ENCODE data around the gene AKAP13. TPM values are rescaled to one million over a fixed set of nuclear protein-coding genes. Genes with fewer than 3 reads are reported as not detected.
"Not testable (repeated sequence)": the region's sequence is repeated elsewhere in the genome, so short reads cannot be mapped to it uniquely, and the experiment has no call there.

Gene AKAP13
- total RNA-seq, 1 donor from 2014 or later: 184 TPM

DNA sequence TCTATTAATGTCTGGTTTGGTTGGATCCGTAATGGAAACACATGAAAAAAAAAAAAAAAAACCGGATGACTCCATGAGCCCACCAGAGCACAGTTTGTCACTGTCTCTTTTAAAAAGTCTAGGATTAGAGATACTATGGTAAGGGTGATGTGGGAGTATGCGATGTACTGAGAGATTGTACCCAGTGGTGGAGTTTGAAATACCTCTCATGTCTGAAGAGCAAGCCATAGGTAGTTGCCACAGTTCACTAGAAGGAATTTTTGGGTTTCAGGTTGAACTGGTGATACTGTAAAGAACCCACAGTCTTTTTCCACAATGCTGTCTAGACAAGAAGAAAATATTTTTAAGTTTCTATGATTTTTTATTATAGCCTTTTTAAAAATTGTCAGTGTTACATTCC lies 281.5 kb downstream of the AKAP13 start:
- no peak for DNase-seq (ENCODE audit: low spot score)

DNA sequence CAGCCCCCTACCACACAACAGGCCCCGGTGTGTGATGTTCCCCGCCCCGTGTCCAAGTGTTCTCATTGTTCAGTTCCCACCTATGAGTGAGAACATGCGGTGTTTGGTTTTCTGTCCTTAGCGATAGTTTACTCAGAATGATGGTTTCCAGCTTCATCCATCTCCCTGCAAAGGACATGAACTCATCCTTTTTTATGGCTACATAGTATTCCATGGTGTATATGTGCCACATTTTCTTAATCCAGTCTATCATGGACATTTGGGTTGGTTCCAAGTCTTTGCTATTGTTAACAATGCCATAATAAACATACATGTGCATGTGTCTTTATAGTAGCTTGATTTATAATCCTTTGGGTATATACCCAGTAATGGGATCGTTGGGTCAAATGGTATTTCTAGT lies 285.3 kb downstream of the AKAP13 start:
- DNase-seq (ENCODE audit: low spot score): not testable (repeated sequence)

DNA sequence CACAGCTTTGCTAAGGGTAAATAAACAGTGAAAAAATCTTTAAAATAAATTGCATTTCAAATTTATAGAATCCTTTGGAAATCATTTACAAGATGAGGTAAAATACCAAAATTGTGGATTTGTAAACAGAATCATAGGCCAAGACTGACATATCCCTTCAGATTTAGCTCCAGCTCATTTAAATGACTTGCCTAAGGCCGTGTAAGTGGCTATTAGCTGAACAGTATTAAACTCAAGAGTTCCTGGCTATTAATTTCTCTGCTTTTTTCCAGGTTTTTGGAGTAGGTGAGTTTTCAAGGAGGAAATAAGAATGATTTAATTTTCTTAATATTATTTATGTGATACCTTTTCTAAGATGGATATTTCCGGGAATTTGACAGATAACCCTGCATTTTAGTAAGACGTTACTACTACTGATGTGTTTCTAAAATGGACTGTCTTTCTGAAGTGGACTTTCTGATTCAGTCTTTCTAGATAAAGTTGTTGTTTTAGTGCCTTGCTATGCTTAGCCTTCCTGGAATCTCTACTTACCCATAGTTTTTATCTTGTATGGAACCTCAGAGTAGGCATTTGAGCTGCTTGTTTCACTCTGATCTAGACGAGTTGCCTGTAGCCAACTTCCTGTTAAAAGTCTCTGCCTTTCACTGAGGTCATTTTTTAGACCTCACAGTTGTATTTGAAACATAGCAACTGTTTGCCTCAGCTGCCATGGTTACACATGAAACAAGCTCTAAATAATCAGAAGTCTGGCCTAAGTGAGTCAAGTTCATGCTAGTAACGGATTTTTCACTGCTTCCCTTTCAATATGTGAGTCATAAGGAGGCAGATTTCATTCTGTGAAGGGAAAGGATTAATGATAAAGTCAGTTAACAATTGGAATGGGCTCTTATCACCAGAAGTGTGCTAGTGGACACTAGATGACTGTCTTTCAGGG lies 287.4 kb downstream of the AKAP13 start:
- peak; percentile 70 for DNase-seq (ENCODE audit: low spot score)

DNA sequence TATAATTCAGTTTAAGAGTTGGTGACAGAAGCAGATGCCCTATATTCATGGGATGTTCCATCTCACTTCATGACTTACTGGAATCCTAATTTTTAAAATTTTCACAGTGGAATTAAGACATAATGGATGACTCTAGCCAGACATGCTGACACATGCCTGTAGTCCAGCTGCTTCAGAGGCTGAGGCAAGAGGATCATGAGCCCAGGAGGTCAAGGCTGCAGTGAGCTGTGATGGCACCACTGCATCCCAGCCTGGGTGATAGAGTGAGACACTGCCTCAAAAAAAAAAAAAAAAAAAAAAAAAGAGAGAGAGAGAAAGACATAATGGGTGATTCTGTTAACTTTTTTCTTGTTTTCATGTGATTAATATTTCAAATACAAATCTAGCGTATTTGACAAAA lies 290.8 kb downstream of the AKAP13 start:
- no peak for DNase-seq (ENCODE audit: low spot score)

DNA sequence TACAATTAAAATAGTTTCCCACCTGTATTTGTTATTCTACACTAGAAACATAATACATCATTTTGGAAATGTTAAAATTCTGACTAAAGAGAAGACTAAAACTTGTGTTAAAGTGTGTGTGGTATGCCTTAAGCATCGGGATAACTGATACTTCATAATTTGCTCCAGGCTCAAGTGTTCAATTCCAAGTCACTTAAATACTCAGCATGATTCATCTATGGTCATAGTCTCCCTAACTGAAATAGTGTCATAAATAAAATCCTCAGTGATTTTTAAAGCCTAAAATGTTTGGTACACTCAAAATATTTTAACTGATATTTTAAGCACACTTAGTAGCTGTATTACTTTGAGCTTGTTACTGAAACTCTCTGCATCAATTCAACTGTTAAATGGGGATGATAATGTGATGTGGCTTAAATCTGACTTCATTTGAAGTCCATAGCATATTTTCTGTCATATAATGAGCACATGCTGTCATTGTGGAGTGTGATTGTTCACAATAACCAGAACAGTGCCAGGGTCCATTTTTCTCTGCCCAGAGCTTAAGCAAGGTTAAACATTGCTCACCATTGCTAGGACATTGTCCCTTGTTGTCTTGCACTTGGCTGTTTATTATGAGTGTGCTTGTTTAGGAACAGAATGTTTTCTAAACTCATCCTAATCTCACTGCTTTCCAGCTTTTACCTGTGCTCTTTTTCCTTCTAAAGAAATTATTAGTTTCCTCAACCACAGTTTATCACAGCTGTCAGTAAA lies 292.1 kb downstream of the AKAP13 start:
- DNase-seq (ENCODE audit: low spot score): no peak

DNA sequence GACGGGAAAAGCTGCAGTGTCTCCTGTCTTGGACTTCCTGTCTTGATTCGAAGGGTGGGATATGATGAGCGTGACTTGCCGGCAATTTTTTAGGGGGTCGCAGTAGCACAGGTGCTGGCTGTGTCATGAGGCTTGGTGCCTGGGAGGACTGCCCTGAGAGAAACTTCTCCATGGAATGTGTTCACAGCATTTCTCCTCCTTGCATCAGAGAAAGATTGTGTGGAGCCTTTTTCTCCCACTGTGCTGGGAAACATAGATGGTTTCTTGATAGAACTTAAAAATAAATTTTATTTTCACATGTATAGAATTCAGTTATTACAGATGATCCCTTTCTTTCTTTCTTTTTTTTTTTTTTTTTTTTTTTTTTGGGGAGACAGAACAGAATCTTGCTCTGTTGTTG lies 292.9 kb downstream of the AKAP13 start:
- no peak for DNase-seq (ENCODE audit: low spot score)

DNA sequence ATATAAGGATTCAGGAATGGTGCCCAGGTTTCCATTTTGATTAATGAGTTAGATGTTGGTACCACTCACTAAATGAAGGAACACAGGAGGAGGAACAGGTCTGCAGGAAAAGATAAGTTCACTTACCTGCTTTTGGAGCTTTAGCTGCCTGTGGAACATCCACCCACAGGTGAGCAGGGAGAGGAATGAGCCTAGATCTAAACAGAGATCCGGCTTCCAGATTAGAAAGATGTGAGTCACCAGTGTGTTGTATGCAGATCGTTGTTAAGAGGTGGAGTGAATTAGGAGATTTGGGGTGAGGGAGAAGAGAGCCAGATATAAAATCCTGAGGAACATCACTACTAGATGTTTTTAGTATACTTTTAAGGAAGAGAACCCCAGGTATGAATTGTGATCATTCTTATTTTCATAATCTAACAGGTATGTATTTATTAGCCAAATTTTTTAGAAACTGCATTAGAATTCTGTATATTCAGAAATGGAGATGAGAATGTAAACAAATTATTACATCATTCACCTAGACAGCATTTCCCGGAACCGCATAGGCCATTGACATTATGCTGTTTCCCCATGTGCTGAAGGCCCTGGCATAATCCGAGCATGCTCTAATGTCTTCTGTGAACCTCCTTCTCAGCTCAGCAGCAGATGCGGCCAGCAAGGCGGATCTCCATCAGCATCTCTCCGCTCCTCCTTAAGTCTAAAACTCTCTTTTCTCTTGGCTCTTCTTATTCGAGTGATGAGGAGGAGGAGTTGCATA lies 296.1 kb downstream of the AKAP13 start:
- DNase-seq (ENCODE audit: low spot score): no peak

DNA sequence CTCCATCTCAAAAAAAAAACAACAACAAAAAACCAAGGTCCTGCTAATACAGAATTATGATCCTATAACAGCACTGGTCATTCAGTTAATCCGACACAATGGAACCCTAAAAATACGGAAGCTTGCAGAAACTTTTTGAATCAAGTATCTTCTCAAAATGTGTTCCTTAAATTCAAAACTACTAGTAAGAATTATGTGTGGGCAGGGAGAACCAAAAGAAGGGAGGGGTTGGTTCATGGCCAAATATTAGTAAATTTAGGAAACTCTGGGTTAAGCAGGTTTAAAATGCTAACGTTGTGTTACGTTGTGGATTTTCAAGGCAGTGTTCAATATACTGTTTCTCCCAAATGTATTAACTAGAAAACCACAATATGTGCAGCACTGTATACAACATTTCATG lies 298.8 kb downstream of the AKAP13 start:
- no peak for DNase-seq (ENCODE audit: low spot score)

DNA sequence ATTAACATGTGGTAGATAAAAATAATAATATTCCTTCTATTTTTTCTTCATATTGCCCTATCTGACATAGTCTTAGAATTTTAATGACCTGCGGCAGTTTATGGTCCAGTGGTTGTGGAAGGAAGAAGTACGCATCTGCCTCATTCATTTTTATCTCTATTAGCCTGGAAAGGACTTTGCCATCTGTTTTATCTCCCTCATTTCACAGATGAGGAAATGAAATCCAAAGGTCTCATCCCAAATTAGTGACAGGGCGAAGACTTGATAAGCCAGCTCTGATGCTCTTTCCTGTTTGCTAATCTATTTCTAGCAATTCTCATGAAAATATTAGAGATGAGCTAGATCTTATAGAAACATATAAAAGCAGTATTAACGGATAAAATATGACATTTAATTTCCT lies 301.0 kb downstream of the AKAP13 start:
- no peak for DNase-seq (ENCODE audit: low spot score)

DNA sequence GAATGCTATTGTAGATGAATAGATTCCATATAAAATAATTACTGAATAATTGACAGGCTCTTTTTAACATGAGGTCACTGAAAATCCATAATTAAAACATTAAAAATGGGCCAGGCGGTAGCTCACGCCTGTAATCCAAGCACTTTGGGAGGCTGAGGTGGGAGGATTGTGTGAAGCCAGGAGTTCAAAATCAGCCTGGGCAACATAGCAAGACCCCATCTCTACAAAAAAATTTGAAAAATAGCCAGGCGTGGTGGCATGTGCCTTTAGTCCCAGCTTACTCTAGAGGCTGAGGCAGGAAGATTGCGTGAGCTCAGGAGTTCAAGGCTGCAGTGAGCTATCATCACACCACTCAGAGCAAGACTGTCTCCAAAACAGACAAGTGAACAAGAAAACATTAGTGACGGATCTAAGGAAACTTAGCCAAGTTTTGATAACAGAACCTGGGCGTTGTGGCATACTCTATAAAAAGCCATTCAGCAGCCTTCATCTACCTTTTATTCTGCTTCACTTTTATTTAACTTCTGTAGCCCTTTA lies 303.8 kb downstream of the AKAP13 start:
- DNase-seq (ENCODE audit: low spot score): no peak

DNA sequence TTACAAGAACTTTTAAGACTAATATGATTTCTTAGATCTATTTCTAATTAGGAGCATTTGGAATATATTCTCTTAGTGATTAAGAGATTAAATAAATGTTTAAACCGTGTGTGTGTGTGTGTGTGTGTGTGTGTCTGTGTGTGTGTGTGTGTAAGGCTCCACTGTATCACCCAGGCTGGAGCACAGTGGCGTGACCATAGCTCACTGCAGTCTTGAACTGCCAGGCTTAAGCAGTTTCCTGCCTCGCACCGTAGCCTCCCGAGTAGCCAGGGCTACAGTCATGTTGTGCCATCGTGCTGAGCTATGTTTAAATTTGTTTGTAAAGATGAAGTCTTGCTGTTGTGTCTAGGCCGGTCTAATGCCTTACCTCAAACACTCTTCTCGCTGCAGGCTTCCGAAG lies 305.0 kb downstream of the AKAP13 start:
- no peak for DNase-seq (ENCODE audit: low spot score)

DNA sequence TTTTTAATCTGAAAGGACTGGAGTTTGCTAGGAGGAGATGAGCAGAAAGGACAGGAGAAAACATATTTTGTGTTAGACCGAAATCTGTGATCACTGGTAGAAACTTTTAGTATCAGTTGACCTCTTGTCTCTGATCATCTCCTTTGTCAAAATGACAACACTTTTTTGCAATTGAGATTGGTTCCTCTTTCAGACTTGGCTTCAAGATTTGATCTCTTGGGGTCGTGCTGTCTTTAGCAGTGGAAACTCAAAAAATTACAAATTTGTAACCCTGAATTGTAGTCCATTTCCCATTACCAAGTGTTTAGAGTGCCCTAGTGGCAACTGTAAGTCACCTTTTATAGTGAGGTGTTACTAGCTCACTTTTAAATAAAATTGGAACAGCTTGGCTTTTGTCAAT lies 306.9 kb downstream of the AKAP13 start:
- DNase-seq (ENCODE audit: low spot score): no peak

DNA sequence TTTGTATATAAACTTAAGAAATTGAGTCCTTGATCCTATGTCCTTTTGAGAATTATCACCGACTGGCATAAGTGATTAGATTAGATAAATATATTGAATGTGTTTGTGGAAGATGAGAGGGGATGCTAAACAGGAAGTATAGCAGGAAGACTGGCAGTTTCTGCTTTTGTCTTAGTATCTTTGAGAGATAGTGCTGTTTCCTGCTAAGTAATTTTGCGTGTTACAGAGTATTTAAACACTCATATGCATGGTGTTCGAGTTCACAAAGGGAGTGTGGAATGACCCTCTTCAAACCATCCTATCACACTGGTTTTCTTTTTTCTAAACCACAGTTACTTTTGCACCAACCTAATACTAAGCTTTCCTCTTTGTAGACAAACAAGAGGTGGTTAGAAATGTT lies 308.3 kb downstream of the AKAP13 start:
- DNase-seq (ENCODE audit: low spot score): no peak

DNA sequence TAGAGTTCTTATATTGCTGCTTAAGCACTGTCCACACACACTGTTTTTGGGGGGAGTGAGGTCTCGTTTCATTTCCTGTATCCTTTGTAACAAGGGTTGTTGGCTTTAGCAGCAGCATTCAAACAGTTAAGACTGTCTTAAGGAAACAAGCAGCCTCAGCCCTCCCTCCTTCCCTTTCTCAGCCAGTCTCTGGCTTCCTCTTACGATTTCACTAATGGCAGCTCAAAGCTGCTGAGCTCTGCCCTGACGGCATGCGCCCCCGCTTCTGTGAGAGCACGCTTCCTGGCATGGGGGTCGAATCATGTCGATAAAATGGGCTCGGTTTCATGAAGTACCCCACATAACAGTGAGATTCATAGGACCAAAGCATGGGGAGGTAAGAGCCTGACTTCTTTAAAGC lies 309.3 kb downstream of the AKAP13 start:
- DNase-seq (ENCODE audit: low spot score): peak; percentile 56

DNA sequence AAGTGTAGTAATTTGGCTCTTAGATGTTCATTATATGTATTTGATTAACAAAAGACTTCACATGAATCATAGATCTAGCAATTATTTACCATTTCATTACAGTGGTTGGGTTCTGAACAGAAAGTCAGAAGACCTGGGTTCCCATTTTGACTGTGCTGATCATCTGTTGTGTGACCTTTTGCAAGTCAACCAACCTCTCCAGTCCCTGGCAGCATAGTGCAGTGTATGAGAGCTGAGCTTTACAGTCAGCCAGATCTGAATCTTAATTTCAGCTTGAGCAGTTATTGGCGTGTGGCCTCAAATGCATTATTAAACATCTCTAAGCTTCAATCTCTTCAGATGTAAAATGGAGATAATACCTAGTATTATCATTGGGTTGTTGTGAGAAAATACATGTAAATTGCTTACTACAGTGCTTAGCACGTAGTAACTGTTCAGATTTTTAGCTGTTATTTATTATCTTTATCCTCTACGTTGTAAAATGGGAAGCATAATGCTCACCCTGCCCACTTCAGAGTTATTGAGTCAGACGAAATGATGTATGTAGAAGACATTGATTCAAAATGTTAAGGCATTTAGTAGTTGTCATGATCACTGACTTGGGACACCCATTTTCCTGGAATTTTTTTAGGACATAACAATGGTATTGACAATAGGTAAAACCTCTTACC lies 310.3 kb downstream of the AKAP13 start:
- no peak for DNase-seq (ENCODE audit: low spot score)

DNA sequence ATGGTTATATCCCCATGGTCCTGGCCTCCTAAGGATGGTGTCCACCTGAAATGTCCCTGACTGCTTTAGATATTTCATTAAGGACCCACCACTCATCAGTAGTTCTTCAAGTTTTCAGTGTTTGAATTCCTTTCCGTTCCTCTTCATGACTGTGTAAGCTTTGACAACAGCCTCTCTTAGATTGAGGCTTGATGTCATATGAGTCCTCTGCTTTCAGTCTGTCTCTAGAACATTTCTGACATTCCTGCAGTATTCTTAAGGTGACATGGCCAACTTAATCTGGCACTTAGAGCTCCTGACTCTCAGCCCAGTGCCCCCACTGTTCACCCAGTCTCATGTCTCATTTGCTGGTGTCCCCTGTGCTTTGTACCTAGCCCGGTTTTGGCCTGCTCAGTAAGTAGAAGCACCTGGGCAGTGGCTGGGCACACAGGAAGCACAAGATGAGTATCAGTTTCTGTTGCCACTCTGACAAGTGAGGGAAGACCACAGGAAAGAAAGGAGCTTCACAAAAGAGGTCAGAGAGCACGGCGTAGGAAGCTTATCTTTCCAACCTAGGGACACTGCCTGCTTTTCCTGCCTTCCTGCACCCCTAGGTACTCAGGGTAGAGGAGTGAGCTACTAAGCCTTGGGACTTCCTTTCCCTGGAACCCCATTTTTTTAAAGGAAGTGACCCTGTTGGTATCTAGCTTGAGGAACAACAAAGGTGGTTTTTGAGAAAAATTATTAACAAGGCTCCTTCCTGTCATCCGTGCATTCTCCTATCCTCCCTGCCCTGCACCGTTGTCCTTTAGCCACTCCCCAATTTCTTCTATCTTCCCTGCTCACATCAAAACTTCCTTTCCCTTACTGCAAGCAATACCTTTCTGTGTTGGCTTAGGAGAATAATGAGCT lies 311.2 kb downstream of the AKAP13 start:
- DNase-seq (ENCODE audit: low spot score): no peak

DNA sequence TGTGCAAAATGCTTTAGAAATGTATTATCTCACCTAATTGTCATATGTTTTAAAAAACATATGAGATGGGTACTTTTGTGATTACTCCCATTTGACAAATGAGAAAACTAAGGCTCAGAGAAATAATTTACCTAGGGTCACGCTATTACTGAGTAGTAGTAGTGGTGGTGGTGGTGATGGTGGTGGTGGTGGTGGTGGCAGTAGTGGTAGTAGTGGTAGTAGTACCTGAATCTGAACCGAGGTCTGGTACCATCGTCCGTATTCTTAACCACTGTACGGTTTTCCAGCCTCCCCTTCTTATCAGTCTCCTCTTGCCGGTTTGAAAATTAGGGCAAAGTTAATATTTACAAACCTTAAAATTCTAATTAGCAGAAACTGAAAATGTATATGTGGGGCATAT lies 311.9 kb downstream of the AKAP13 start:
- no peak for DNase-seq (ENCODE audit: low spot score)

DNA sequence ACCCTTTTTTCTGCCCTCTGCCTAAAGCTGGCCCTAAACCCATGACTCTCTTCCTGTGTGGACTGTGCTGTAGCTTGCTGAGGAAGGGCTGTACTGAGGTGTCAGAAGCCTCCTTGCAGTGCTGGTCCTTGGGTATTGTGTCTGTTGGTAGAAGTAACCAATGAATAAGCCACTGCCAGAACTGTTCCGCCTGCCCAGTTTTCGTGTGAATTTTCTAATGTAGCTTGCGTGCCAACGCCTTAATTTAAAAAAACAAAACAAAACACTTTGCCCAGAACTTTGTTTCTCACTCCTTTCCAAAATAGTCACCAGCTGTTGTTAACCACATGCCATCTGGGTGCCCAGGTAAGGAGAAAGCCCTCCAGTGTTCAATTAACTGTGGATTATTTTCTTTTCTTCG lies 312.5 kb downstream of the AKAP13 start:
- no peak for DNase-seq (ENCODE audit: low spot score)

DNA sequence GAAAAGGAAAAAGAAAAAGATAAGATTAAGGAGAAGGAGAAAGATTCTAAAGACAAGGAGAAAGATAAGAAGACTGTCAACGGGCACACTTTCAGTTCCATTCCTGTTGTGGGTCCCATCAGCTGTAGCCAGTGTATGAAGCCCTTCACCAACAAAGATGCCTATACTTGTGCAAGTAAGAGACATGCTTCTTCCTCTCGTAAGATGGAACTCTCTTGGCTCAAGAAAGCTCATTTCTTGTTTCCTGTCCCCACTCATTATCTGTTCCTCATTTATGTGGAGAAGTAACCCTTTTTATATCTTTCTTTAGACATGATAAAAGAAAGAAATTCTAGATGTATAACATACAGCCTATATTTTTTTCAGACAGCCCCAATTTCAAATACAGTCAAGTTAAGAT lies 312.9 kb downstream of the AKAP13 start:
- no peak for DNase-seq (ENCODE audit: low spot score)

DNA sequence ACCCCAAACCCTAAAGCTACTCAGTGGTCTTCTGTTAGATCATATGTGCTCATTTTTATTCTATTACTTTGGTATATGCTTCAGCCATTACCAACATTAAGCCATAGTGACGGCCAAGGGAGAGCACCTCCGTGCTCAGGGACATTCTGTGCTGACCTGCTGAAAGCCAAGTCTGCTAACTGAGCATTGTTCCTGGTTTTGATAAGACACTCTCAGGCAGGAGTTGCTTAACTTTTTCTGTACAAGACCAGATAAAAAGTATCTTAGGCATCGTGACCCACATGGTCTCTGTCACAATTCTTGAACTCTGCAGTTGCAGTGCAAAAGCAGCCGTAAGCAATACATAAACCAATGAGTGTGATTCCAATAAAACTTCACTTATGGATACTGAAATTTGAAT lies 313.7 kb downstream of the AKAP13 start:
- DNase-seq (ENCODE audit: low spot score): no peak

DNA sequence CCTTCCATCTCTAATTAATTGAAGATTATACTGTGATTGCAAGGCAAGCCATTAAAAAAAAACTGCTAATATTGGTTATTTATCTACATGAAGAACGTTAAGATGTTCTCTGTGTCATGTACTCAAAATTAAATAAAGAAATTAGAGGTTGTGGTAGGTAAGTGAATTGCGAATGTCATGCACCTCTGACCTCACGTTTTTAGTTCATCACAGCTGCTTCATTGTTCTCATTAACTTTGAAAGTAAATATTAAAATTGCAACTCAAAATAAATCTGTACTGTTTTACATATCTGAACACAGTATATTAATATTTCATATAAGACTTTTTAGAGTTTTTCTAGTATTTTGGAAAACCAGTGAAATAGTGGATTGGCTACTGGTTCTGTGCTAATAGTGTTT lies 320.4 kb downstream of the AKAP13 start:
- no peak for DNase-seq (ENCODE audit: low spot score)
